ENCODE data around the gene FAM3D. TPM values are rescaled to one million over a fixed set of nuclear protein-coding genes. Genes with fewer than 3 reads are reported as not detected.

Gene FAM3D
- total RNA-seq, 5 donors from 2014 or later (not counting 1 experiment from before 2014, with no cell fraction given) = 0.38 to 0.41 TPM; not detected in 3

GRCh38 chr3:58606693-58607092 lies 59.9 kb downstream of the FAM3D start:
- Histone ChIP-seq H3K4me1 (ENCODE audit: control insufficient read depth in 1 of 2, extremely low read depth in 1 of 2, insufficient read depth in 2 of 2, low read length in 2 of 2) (no peaks in the 10 kb centered on the region), H3K27ac (ENCODE audit: low read length) (no peak overlapping the region), H3K36me3 (ENCODE audit: control insufficient read depth in 2 of 2, extremely low read depth in 1 of 2, insufficient read depth in 1 of 2, low read length in 1 of 2) (no peaks in the 10 kb centered on the region), H3K9me3 (no peaks in the 10 kb centered on the region), H3K4me3 (ENCODE audit: control insufficient read depth in 1 of 2, extremely low read depth in 1 of 2, low read length in 1 of 2) (no peak overlapping the region), H3K27me3 (replicated peaks in 1 of 2; ENCODE audit: control insufficient read depth in 2 of 2, extremely low read depth in 1 of 2, insufficient read depth in 2 of 2, low read length in 1 of 2) (peaks cover 0 to 17% of the 10 kb centered on the region in 2 experiments)
- H3K4me3 Mint-ChIP-seq = no peak overlapping the region
- 100% methylated on average over 1 of the region's 1 CpG for WGBS (ENCODE audit: insufficient coverage)
- no peaks in the 10 kb centered on the region for H3K9me3 Mint-ChIP-seq
- ChIA-PET POLR2A (no interaction called here), CTCF (interaction anchor here in 1 of 2 donors (0.6 kb wide), 1 partner anchor 1637 kb away, joined by 3 read pairs; no protein-coding TSS in a partner anchor)
- ATAC-seq (replicated peaks in 1 of 4) = no peak
- no peak for DNase-seq
- H3K27me3 Mint-ChIP-seq = peaks cover 16 to 18% of the 10 kb centered on the region in 2 donors
- H3K4me1 Mint-ChIP-seq = no peaks in the 10 kb centered on the region
- no peak overlapping the region for H3K27ac Mint-ChIP-seq
- H3K36me3 Mint-ChIP-seq = no peaks in the 10 kb centered on the region

GRCh38 chr3:58604031-58604430 lies 62.5 kb downstream of the FAM3D start:
- POLR2A ChIA-PET = no interaction called here
- Histone ChIP-seq H3K9me3 (no peaks in the 10 kb centered on the region), H3K27ac (ENCODE audit: low read length) (no peak overlapping the region), H3K4me3 (ENCODE audit: control insufficient read depth in 1 of 2, extremely low read depth in 1 of 2, low read length in 1 of 2) (no peak overlapping the region), H3K4me1 (ENCODE audit: control insufficient read depth in 1 of 2, extremely low read depth in 1 of 2, insufficient read depth in 2 of 2, low read length in 2 of 2) (no peaks in the 10 kb centered on the region), H3K27me3 (replicated peaks in 1 of 2; ENCODE audit: control insufficient read depth in 2 of 2, extremely low read depth in 1 of 2, insufficient read depth in 2 of 2, low read length in 1 of 2) (peaks cover 0 to 12% of the 10 kb centered on the region in 2 experiments), H3K36me3 (ENCODE audit: control insufficient read depth in 2 of 2, extremely low read depth in 1 of 2, insufficient read depth in 1 of 2, low read length in 1 of 2) (no peaks in the 10 kb centered on the region)
- Mint-ChIP-seq H3K4me3 (no peak overlapping the region), H3K36me3 (no peaks in the 10 kb centered on the region), H3K9me3 (no peaks in the 10 kb centered on the region), H3K27me3 (peaks cover 17 to 24% of the 10 kb centered on the region in 2 donors), H3K27ac (no peak overlapping the region), H3K4me1 (no peaks in the 10 kb centered on the region)
- CTCF ChIA-PET = interaction anchor here in 1 of 2 donors (0.9 kb wide), 1 partner anchor 33 kb away, joined by 6 read pairs; no protein-coding TSS in a partner anchor
- DNase-seq = no peak
- WGBS (ENCODE audit: insufficient coverage) = 92% methylated on average over 2 of the region's 6 CpGs
- ATAC-seq (replicated peaks in 1 of 4) = no peak

- Mint-ChIP-seq H3K27me3 (peaks cover 17 to 24% of the 10 kb centered on the region in 2 donors), H3K9me3 (no peaks in the 10 kb centered on the region)
- CTCF ChIA-PET = interaction anchor here in 1 of 2 donors (0.8 to 0.9 kb wide), 2 partner anchors 28 to 33 kb away, joined by 3 to 6 read pairs; no protein-coding TSS in a partner anchor
Observed at GRCh38 chr3:58603606-58604005, 63.0 kb downstream of the FAM3D start.

GRCh38 chr3:58597770-58598310 lies 68.7 kb downstream of the FAM3D start:
- Mint-ChIP-seq H3K36me3 (no peaks in the 10 kb centered on the region), H3K9me3 (no peaks in the 10 kb centered on the region), H3K4me3 (no peak overlapping the region), H3K4me1 (no peaks in the 10 kb centered on the region), H3K27me3 (peaks cover 9 to 11% of the 10 kb centered on the region in 2 donors), H3K27ac (no peak overlapping the region)
- CTCF ChIA-PET = no interaction called here
- Histone ChIP-seq H3K4me3 (ENCODE audit: control insufficient read depth in 1 of 2, extremely low read depth in 1 of 2, low read length in 1 of 2) (no peak overlapping the region), H3K27me3 (replicated peaks in 1 of 2; ENCODE audit: control insufficient read depth in 2 of 2, extremely low read depth in 1 of 2, insufficient read depth in 2 of 2, low read length in 1 of 2) (peaks cover 0 to 2% of the 10 kb centered on the region in 2 experiments), H3K27ac (ENCODE audit: low read length) (no peak overlapping the region), H3K4me1 (ENCODE audit: control insufficient read depth in 1 of 2, extremely low read depth in 1 of 2, insufficient read depth in 2 of 2, low read length in 2 of 2) (no peaks in the 10 kb centered on the region), H3K36me3 (ENCODE audit: control insufficient read depth in 2 of 2, extremely low read depth in 1 of 2, insufficient read depth in 1 of 2, low read length in 1 of 2) (no peaks in the 10 kb centered on the region), H3K9me3 (no peaks in the 10 kb centered on the region)
- POLR2A ChIA-PET = no interaction called here
- DNase-seq (no peak), ATAC-seq (replicated peaks in 1 of 4) (no peak)
- 88% methylated on average over 5 of the region's 6 CpGs for WGBS (ENCODE audit: insufficient coverage)

More at GRCh38 chr3:58603606-58604005, 63.0 kb downstream of the FAM3D start:
- POLR2A ChIA-PET = no interaction called here
- Mint-ChIP-seq H3K27ac (no peak overlapping the region), H3K4me1 (no peaks in the 10 kb centered on the region), H3K36me3 (no peaks in the 10 kb centered on the region), H3K4me3 (no peak overlapping the region)
- no peaks in the 10 kb centered on the region for H3K4me1 ChIP-seq (ENCODE audit: control insufficient read depth in 1 of 2, extremely low read depth in 1 of 2, insufficient read depth in 2 of 2, low read length in 2 of 2)
- H3K9me3 ChIP-seq = no peaks in the 10 kb centered on the region
- H3K27ac ChIP-seq (ENCODE audit: low read length) = no peak overlapping the region
- no peaks in the 10 kb centered on the region for H3K36me3 ChIP-seq (ENCODE audit: control insufficient read depth in 2 of 2, extremely low read depth in 1 of 2, insufficient read depth in 1 of 2, low read length in 1 of 2)
- ATAC-seq (replicated peaks in 1 of 4) = no peak
- H3K27me3 ChIP-seq (replicated peaks in 1 of 2; ENCODE audit: control insufficient read depth in 2 of 2, extremely low read depth in 1 of 2, insufficient read depth in 2 of 2, low read length in 1 of 2) = peaks cover 0 to 9% of the 10 kb centered on the region in 2 experiments
- H3K4me3 ChIP-seq (ENCODE audit: control insufficient read depth in 1 of 2, extremely low read depth in 1 of 2, low read length in 1 of 2) = no peak overlapping the region
- no peak for DNase-seq

- Mint-ChIP-seq H3K4me3 (no peak overlapping the region), H3K36me3 (no peaks in the 10 kb centered on the region), H3K27ac (no peak overlapping the region), H3K9me3 (no peaks in the 10 kb centered on the region), H3K27me3 (peaks cover 9% of the 10 kb centered on the region in 2 donors), H3K4me1 (no peaks in the 10 kb centered on the region)
- Histone ChIP-seq H3K36me3 (ENCODE audit: control insufficient read depth in 2 of 2, extremely low read depth in 1 of 2, insufficient read depth in 1 of 2, low read length in 1 of 2) (no peaks in the 10 kb centered on the region), H3K9me3 (no peaks in the 10 kb centered on the region), H3K4me1 (ENCODE audit: control insufficient read depth in 1 of 2, extremely low read depth in 1 of 2, insufficient read depth in 2 of 2, low read length in 2 of 2) (no peaks in the 10 kb centered on the region), H3K27ac (ENCODE audit: low read length) (no peak overlapping the region), H3K4me3 (ENCODE audit: control insufficient read depth in 1 of 2, extremely low read depth in 1 of 2, low read length in 1 of 2) (no peak overlapping the region), H3K27me3 (replicated peaks in 1 of 2; ENCODE audit: control insufficient read depth in 2 of 2, extremely low read depth in 1 of 2, insufficient read depth in 2 of 2, low read length in 1 of 2) (peaks cover 0 to 2% of the 10 kb centered on the region in 2 experiments)
- CTCF ChIA-PET = no interaction called here
- ATAC-seq (replicated peaks in 1 of 4) (no peak), DNase-seq (no peak)
- WGBS (ENCODE audit: insufficient coverage) = 73% methylated on average over 1 of the region's 4 CpGs
- POLR2A ChIA-PET = no interaction called here
Observed at GRCh38 chr3:58596834-58597518, 69.6 kb downstream of the FAM3D start.

GRCh38 chr3:58594117-58594516 lies 72.5 kb downstream of the FAM3D start:
- H3K36me3 Mint-ChIP-seq = no peaks in the 10 kb centered on the region
- no peaks in the 10 kb centered on the region for H3K9me3 Mint-ChIP-seq
- 92% methylated on average over 5 of the region's 5 CpGs for WGBS (ENCODE audit: insufficient coverage)
- Histone ChIP-seq H3K36me3 (ENCODE audit: control insufficient read depth in 2 of 2, extremely low read depth in 1 of 2, insufficient read depth in 1 of 2, low read length in 1 of 2) (no peaks in the 10 kb centered on the region), H3K27ac (ENCODE audit: low read length) (no peak overlapping the region), H3K27me3 (replicated peaks in 1 of 2; ENCODE audit: control insufficient read depth in 2 of 2, extremely low read depth in 1 of 2, insufficient read depth in 2 of 2, low read length in 1 of 2) (no peaks in the 10 kb centered on the region), H3K4me3 (ENCODE audit: control insufficient read depth in 1 of 2, extremely low read depth in 1 of 2, low read length in 1 of 2) (no peak overlapping the region), H3K4me1 (ENCODE audit: control insufficient read depth in 1 of 2, extremely low read depth in 1 of 2, insufficient read depth in 2 of 2, low read length in 2 of 2) (no peaks in the 10 kb centered on the region), H3K9me3 (no peaks in the 10 kb centered on the region)
- no peak overlapping the region for H3K27ac Mint-ChIP-seq
- no peak overlapping the region for H3K4me3 Mint-ChIP-seq
- ChIA-PET POLR2A (no interaction called here), CTCF (no interaction called here)
- H3K4me1 Mint-ChIP-seq = no peaks in the 10 kb centered on the region
- DNase-seq (no peak), ATAC-seq (replicated peaks in 1 of 4) (no peak)
- peaks cover 0 to 2% of the 10 kb centered on the region in 2 donors for H3K27me3 Mint-ChIP-seq
